KG1 (cell line): ENCODE data around the gene PTPRC.

Experiments used
- DNase-seq: peaks from one replicate; lab custom pipeline; 2025; lab: John Stamatoyannopoulos, UW

The PTPRC gene

DNA sequence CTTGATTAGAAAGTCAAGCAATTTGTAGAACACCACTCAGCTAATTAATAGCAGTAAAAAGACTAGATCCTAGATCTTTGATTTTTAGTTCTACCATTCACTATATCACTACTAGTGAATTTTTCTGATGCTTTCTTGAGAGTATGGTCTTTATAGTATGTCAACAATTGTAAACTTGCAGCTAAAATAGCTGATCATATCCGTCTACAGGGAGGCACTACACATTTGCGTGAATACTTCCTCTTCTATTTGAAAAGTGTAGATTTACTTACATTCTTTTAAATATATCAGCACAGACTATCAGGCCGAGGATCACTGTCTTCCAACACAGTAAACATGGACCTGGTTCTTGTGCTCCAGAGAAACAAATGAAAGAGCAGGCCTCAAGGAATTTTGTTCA, 18.6 kb upstream of the PTPRC start:
- no peak for DNase-seq

DNA sequence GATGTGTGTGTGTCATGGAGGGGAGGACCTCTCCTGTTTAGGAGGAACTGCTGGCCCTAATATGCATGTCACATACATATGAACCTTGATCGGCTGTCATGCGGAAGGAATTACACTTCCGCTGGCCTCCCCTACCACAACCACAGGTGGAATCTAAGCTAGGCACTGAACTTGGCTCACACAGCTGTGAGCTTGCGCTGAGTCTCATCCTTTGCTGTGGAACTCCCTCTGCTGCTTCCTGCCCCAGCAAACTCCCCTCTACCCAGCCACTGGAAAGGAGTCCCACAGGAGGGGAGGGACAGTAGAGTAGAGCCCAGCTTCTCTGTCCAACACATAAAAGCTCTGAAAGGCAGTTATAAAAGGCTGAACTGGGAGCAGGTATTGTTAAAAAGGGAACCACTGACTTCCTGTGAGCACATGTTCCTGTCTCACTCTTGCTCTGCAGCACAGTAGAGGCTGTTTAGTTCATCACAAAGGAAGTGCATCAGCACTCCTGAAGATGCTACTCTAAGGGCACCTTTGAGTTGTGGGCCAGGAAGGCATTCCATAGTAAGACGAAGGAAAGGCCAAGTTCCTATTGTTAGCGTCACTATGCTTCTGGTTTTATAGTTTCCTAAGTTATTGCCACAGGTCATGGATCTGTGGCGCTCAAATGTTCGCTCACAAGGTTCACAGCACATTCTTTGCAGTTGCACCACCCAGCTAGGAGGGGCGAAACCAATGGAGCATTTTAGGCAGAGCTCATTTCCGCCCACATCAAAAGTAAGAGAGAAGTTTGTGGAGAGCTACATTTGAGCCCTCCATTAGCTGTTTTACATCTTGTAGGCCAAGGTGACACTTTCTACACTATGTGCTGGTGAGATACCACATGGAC, 17.7 kb upstream of the PTPRC start:
- DNase-seq: peak; percentile 96

DNA sequence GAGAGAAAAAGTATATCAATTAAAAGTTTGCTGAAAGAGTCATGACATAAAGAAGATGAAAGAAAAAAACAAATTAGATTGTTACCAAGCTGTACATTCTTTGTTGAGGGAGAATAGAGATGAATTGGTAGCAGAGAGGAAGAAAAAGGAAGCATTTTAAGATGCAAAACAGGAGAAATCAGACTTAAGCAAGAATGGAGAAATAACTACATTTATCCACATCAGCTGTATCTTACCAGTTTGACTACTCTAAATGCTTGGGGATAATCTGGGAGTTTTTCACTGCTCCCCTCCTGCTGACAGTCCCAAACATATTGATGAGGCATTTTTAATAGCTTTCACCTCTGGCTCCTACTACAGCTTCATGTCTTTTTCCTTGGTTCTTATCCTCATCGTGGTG, 16.8 kb upstream of the PTPRC start:
- no peak for DNase-seq

DNA sequence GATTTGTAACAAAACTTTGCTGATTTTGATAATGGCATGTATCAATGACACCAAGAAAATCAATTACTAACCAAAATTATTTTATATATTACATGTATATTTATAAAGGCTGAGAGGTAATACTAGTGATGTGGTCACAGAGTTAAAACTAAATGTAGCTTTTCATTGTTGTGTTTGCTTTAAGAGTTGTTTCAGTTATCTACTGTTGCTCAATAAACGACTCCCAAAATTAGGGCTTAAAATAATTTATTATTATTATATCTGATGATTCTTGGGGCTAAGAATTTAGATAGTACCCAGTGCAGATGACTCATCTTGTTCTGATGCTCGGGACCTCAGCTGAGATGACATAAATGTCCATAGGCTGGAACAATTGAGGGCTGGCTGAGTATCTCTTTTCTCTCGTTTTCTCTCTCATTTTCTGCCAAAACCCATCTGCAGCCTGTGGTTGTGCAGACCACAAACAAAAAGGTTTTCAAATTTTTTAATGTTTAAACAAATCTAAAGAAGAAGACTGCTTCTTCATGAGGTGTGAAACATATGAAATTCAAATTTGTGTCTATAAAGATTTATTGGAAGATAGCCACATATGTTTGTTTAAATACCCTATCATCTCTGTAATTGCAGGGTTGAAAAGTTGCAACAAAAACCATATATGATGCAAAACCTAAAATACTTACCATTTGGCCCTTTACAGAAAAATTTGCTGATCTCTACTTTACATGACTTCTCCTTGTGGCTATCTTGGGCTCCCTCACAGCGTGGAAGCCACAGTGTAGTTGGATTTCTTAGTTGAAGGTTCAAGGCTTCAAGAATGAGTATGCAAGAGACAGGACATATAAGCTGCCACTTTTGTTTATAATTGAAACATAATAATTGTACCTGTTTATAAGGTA, 14.8 kb upstream of the PTPRC start:
- DNase-seq: no peak

DNA sequence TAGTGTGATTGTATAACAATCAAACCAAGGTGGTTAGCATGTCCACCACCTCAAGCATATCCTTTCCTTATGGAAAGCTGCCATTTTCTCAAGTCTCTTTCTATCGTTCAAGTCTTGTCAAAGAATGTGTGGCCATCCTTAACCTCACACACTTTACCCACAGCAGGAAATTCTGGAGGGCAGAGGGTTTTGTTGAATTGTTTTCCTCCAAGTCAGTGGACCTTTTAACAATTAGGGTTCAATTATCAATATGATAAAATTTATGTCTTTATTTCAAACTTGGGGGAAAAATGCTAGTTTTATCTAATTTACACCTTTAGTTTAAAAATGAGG, 14.2 kb upstream of the PTPRC start:
- no peak for DNase-seq

DNA sequence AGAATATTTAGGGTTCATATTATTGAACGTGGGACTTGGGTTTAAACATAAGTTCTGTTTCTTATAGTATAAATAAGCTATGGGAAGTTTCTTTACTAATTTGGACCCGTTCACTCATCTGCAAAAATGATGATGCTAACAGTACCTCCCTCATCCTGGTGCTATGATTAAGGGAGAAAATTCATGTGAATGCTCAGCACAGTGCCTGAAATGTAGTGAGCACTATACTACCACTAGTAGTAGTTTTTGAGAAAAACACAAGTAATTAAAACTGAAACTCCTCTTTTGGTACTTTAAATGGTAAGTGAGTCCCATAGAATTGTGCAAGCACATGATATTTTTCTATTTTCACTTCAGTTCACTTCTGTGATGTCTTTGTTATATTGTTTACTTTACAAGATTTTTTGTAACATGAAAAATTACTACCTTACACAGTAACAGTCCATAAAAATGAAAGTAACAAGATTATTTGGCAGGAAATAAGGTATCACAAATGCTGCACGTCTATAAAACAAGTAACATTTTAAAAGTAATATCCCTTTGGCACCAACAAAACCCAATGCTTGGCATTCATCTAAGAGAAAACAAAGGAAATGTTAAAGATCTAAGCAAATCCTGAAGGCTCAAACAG, 11.3 kb upstream of the PTPRC start:
- no peak for DNase-seq

DNA sequence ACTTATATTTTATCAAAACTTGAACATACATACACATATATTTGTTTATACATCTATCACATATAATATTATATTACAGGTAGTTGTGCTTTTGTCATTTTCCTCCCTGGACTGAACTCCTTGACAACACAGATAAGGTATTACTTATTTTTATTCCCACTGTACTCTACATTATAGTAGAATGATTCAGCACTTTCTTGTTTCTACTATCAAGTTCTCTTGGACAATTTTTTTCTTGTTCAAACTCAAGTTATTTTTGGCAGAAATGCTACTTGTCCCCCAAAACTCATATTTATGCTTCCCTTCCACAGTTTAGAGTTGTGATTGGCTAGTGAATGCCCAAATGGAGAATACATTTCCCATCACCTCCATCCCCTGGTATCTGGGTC, 10.8 kb upstream of the PTPRC start:
- no peak for DNase-seq

DNA sequence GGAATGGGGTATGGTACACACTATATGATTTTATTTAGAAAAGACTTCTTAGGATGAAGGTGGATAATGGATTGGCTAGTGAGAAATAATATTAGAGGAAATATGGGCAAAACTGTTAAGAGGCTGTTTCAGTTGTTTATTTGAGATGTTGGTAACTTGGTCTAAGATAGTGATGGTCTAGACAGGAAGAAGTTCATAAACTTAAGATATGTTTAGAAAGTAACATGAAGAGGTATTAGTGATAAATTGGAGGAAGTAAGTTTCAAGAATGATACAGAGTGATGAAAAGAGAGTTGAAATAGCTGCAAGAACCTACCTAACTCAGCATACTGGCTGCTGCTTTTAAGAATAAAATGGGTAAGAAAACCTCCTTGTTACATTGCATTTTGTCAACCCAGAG, 9.2 kb upstream of the PTPRC start:
- DNase-seq: no peak

DNA sequence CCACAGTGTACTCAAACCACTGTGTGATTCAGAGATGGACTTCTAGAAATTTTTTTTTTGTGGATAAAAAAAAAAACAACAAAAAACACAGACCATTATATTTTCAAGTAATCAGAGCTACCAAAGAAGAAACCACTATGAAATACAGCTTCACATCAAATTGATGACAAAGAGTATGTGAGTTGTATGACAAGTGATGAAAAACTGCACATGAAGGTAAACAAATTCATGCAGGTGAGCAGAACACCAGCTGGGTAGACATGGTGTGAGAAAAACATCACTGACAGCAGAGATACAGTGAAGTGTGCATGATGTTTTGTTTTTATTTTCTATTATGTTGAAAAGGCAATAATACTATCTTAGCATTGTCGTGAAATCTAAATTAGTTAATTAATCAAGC, 8.0 kb upstream of the PTPRC start:
- DNase-seq: no peak

DNA sequence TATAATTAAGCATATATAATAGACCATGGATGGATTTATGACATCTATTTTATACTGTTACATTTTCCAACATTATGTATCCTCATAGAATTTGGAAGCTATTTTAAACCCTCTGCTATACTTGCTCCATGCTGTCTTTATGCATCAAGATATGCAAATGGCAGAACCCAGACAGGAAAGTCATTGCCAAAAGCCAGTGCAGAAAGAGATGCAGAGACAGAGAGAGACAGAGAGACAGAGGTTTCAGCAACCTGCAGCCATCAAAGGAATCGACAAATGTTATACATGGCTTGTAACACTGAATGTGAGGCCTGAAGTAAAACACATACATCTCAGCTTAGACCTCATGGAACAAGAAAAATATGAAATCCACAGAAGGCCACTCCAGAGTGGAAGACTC, 7.5 kb upstream of the PTPRC start:
- no peak for DNase-seq

DNA sequence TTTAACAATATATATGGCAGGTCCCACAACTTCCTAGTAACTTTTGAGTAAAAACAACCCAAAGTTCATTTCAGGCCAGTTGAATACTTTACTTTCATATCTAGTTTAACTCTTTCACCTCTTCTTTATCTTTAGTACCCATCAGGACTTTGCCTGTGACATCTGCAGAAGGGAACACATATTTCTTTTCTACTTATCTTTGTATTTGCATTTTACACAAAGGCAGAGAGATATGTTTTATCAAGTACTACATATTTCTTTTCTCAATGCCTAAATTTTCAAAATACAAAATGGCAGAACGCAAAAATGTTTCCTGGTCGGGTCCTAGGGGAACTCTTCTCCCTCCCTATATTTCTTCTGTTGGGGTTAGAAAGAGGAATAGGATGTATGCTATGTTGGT, 6.8 kb upstream of the PTPRC start:
- DNase-seq: no peak

DNA sequence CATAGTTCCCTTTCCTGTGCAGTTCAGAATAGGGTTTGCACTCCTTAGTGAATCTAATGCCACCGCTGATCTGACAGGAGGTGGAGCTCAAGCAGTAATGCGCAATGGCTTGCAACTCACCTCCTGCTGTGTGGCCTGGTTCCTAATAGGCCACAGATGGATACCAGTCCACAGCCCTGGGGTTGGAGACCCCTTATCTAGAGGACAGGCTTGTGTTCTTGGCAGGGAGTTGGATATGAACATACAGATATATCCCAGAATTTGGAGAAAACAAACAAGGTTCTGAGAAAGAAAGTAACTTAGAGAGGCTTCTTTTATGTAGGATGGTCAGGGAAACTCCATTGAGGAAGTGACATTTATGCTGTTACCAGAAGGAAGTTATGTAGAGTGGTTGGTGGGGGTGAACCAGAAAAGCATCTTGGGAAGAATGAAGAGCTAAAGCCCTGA, 5.1 kb upstream of the PTPRC start:
- DNase-seq: no peak

DNA sequence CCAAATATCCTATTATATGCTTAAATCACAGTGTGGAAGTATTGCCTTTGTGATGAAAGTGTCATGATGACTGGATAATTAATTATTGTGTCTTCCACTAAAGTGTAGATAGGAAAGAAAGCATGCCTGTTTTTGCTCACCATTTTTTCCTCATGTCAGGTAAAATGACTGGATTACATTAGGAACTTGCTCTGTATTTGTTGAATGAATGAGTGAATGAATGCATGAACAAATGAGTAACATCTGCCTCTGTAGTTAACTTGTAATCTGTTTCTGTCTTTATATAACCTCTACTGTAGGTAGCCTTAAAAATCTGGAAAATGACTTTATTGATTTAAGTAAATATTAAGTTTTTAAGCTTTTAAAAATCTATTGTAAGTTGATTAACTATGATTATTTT, 2.9 kb upstream of the PTPRC start:
- no peak for DNase-seq

DNA sequence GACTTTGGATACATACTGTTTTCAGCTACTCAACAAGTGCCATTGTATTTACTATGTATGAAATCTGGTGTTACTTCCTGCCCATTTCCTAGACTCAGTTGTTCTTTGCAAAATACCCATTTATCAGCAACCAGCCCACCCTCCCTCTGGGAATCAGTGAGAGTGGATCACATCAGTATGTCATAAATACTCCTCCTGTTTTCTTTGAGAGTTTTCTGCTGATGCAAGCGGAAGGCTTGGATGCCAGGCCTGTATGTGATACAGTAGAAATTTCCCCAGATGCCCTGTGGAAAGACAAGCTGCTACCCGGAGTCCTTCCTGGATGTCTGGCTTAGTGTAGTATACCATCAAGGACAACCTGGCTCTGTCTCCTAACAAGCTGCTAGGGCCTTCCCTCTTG, 2.4 kb upstream of the PTPRC start:
- no peak for DNase-seq

DNA sequence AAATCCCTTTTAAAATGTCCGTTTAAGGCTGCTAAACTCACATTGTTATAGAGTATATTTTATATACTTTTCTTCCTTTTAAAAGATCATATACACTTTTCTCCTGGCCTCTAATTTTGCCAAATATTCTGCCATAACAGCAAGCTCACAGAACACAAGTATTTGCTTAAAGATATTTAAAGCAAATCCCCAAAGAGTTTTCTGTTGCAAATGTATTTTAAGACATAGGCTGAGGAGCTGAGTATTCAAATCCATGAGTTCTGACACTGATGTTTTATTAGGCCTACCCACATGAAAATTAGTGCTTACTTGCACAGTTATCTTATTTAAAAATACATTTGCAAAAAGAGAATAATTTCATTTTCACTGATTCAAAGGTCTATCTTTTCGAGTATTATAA, 1.7 kb upstream of the PTPRC start:
- DNase-seq: no peak

DNA sequence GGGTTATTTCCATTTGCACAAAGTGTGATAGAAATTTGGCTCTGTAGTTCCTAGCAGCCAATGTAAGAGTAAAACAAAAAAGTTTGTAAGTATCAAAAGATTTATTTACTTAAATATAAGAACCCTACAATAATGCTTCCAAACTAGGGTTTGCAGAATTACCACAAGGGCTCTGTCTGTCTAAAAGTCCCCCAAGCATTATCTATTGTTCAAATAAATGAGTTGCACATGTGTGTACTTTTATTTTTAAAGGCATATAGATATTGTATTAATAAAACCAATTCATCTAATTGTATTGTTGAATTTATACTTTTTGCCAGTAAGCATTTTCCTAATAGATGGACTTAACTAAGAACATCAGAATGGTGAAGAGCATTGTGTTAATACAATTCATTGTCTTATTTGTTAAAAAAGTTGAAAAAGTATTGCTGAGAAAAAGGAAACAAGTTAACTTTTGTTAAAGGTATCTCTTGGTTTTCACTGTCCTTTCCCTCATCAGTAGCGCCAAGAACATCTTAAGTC, 863 bp upstream of the PTPRC start:
- DNase-seq: no peak

DNA sequence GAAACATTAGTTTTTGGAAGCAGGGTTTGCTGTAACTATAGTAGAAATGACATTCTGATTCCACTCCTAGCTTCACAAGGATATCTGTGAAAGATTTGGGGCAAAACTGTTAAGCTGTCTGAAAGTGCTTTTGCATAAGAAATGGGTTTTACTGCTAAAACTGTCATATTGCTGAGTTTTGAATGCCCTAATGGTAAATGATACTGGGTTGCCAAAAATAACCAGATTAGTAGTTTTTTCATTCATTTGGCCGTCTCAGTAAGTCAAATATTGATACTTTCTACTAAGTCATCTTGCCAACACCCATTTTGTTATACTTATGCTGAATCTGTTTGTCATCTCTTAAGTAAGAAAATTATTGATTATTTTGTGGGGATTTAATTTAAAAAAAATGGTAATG, 399 bp upstream of the PTPRC start:
- DNase-seq: no peak

DNA sequence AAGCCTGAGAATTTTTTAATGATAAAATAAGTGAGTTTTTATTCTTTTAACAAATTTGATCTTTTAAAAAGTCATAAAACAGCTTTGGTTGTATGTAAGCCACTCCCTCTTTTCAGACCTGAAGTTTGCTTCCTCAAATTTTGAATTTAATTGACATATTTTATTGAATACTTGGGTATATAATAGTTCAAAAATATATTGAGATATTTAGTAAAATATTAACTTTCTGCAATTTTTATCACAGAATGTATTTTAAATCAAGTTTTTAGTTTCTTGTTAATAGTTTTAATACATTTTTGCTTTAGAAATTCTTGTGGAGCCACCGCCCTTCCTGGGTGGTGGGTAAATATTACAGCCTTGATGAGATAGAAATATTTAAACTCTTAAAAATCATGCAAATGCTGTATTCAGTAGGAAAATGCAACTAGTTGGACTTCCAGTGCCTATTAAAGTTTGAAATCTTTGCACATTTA, 867 bp downstream of the PTPRC start:
- DNase-seq: no peak

DNA sequence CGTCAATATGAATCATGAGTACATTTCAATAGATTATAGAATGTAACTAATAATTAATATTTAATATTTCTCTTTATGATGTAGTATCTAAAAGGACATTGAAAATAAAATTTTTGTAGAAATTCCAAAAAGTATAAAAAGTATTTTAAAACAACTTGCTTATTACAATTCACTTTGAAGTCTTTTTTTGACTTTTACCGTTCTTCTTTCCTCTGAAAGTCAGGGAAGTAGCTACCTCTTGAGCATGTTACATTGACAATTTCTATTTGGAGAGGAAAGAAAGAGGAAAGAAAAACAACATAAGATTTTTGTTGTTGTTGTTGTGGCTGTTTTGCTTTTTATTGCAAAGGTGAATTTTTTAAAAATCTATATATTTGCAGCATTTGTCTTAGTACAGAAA, 1.3 kb downstream of the PTPRC start:
- DNase-seq: no peak

DNA sequence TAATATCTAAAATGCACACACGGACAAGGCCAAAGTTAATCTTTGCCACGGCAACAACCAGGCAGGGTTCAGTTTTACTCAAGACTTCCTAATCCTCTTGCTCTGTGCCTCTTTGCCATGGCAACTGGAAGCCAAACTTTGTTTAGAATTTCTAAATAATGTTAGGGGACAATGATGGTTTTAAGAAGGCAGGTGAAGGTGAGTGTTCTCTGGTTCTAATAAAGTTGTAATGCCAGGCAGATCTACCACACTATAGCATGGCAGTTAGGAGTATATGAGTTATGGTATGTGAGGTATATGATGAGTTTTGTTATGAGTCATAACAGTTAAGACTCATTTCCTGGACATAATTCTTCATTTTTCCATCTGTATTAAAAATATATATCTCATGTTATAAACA, 2.7 kb downstream of the PTPRC start:
- DNase-seq: no peak

DNA sequence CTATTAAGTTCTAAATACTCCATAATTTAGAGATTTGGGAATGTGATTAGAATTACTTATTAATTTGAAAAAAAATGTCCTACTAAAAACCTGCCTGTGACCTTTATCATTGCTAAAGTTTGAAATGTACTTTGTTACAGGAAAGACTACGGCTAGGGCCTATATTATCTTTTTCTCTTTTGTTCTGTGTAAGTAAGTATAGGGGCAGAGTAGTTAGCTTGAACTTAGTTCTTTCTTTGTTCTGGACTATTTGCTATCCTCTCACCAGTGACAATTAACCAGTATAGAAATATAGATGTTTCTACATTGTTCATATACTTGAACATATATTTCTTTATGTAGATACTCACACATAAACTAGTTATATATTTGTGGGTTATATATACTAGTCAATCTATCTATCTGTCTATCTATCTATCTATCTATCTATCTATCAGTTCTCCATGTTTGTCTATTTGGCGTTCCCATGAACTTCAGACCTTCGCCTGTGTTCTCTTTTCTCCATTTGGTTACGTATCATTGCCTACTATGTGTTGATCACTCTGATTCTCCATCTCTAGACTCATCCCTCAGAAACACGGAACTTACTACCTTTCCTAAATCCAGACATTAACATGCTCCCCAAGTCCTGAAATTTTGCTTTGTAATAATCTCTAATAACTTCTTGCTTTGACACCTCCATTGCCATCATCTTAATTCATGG, 3.3 kb downstream of the PTPRC start:
- no peak for DNase-seq

DNA sequence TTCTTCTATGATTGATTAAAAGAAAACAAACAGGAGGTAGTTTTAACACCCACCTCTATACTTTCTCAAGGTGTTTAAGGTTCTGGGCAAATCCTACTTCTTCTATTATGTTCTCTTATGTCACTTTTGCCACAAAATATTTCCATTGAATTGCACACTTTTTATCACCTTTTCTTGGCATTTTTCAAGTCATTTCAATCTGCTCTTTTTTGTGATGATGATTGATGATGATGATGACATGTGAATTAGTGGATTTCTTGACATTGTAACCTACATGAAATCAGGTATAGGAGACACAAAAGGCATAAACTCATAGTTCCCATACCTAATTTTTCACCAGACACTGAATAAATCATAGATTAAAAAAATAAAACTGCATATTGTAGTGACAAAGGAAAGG, 4.1 kb downstream of the PTPRC start:
- DNase-seq: no peak
